Loucy (cell line): Measurements from ENCODE around the gene TLE3.

Experiments used
- H2AFZ ChIP-seq: fragments of 200-600 bp; sonication (generic); 2 replicates; pipeline ENCODE4 v1.6.0; 2016; ENCODE audit warnings: antibody characterized with exemption, mild to moderate bottlenecking, low read length, moderate library complexity
- H3F3A ChIP-seq: fragments of 200-600 bp; 2 replicates; pipeline ENCODE4 v1.6.0; 2016; ENCODE audit warnings: antibody characterized with exemption, low read depth, mild to moderate bottlenecking
- H3K27me3 ChIP-seq: fragments of 200-600 bp; sonication (generic); 2 replicates; pipeline ENCODE4 v1.6.1; 2014; ENCODE audit warnings: low read length, mild to moderate bottlenecking; ENCODE audit not compliant: insufficient read depth, poor library complexity, severe bottlenecking
- H3K36me3 ChIP-seq: fragments of 200-600 bp; sonication (generic); 2 replicates; pipeline ENCODE4 v1.6.1; 2016; ENCODE audit warnings: low read length; ENCODE audit not compliant: insufficient read depth
- H3K4me1 ChIP-seq: fragments of 200-600 bp; sonication (generic); 2 replicates; pipeline ENCODE4 v1.5.1; 2014; ENCODE audit warnings: low read length, mild to moderate bottlenecking; ENCODE audit not compliant: insufficient read depth, poor library complexity, severe bottlenecking
- H3K4me2 ChIP-seq: fragments of 200-600 bp; sonication (generic); 2 replicates; pipeline ENCODE4 v1.6.0; 2014; ENCODE audit warnings: antibody characterized with exemption, low read length, low read depth, mild to moderate bottlenecking; ENCODE audit not compliant: poor library complexity, severe bottlenecking
- H3K4me3 ChIP-seq: fragments of 200-600 bp; sonication (generic); 2 replicates; pipeline ENCODE4 v1.5.1; 2014; ENCODE audit warnings: low read length, mild to moderate bottlenecking, mixed read lengths; ENCODE audit not compliant: poor library complexity, severe bottlenecking
- H3K79me2 ChIP-seq: fragments of 200-600 bp; sonication (generic); 2 replicates; pipeline ENCODE4 v1.6.1; 2014; ENCODE audit warnings: low read length; ENCODE audit not compliant: insufficient read depth
- H3K9ac ChIP-seq: fragments of 200-600 bp; sonication (generic); 2 replicates; pipeline ENCODE4 v1.6.0; 2014; ENCODE audit warnings: mild to moderate bottlenecking, low read depth, low read length, moderate library complexity; ENCODE audit not compliant: poor library complexity, severe bottlenecking
- H3K9me2 ChIP-seq: fragments of 200-600 bp; sonication (generic); replicated peaks from 2 replicates; pipeline ENCODE4 v1.6.1; 2016; ENCODE audit warnings: low read depth, low read length, mixed read lengths
- H3K9me3 ChIP-seq: fragments of 200-600 bp; sonication (generic); 2 replicates; pipeline ENCODE4 v1.6.1; 2014; ENCODE audit warnings: mild to moderate bottlenecking, antibody characterized with exemption, low read length, low read depth; ENCODE audit not compliant: insufficient read depth
- H4K20me1 ChIP-seq: fragments of 200-600 bp; sonication (generic); 2 replicates; pipeline ENCODE4 v1.6.0; 2014; ENCODE audit warnings: antibody characterized with exemption, low read length, mild to moderate bottlenecking; ENCODE audit not compliant: insufficient read depth, poor library complexity, severe bottlenecking
- EZH2phosphoT487 ChIP-seq: fragments of 200-600 bp; IDR thresholded peaks from 2 replicates; pipeline ENCODE4 v1.6.1; 2018; ENCODE audit warnings: antibody characterized with exemption, mild to moderate bottlenecking, moderate library complexity, borderline replicate concordance
- TF ChIP-seq, protein P1 (sequence below): fragments of 200-600 bp; sonication (generic); conservative IDR thresholded peaks from 2 replicates; pipeline ENCODE4 v1.5.1; 2014; ENCODE audit warnings: mild to moderate bottlenecking, antibody characterized with exemption, low read length

The TLE3 gene

DNA sequence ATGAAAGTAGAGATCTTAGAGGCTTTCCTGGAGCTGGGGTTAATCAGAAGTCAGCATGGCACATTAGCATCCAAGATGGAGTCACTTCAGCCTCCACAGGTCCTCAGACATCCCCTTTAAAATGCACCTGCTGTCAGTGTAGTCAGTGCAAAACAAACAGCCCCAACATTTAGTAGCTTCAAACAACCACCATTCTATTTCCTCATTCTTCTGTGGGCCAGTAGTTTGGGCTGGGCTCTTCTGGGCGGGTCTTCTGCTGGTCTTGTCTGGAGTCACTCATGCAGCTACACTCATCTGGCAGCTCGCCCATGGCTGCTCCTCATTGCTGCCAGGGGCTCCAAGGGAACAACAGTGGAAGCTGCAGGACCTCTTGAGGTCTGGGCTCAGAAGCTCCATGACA lies 99.9 kb downstream of the TLE3 start:
- Histone ChIP-seq H3F3A (no peaks in the 10 kb centered on the region), H3K4me1 (no peaks in the 10 kb centered on the region), H3K9me3 (no peaks in the 10 kb centered on the region), H3K4me3 (no peak overlapping the region), H3K9ac (no peak overlapping the region), H3K27me3 (no peaks in the 10 kb centered on the region), H4K20me1 (no peaks in the 10 kb centered on the region), H2AFZ (no peak overlapping the region), H3K36me3 (no peaks in the 10 kb centered on the region), H3K9me2 (no peaks in the 10 kb centered on the region), H3K79me2 (no peaks in the 10 kb centered on the region), H3K4me2 (no peak overlapping the region)
- no peak for TF ChIP-seq EZH2phosphoT487
- TF ChIP-seq, protein P1, sequence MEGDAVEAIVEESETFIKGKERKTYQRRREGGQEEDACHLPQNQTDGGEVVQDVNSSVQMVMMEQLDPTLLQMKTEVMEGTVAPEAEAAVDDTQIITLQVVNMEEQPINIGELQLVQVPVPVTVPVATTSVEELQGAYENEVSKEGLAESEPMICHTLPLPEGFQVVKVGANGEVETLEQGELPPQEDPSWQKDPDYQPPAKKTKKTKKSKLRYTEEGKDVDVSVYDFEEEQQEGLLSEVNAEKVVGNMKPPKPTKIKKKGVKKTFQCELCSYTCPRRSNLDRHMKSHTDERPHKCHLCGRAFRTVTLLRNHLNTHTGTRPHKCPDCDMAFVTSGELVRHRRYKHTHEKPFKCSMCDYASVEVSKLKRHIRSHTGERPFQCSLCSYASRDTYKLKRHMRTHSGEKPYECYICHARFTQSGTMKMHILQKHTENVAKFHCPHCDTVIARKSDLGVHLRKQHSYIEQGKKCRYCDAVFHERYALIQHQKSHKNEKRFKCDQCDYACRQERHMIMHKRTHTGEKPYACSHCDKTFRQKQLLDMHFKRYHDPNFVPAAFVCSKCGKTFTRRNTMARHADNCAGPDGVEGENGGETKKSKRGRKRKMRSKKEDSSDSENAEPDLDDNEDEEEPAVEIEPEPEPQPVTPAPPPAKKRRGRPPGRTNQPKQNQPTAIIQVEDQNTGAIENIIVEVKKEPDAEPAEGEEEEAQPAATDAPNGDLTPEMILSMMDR = no peak
